Heart left ventricle (tissue), 16 donors: ENCODE results near the gene KIRREL3. TPM values are rescaled to one million over a fixed set of nuclear protein-coding genes. Genes with fewer than 3 reads are reported as not detected.
A peak's percentile ranks its signal among the peaks of the same experiment; 100 is the strongest.

ENCODE experiments used
- ATAC-seq, 4 donors: fragments of 200-7000 bp; cut with Tn5 transposase; one replicate each; pipeline ENCODE4 v1.9.1; 2020 to 2022; ENCODE audit warnings: moderate library complexity in 4 of 4, mild to moderate bottlenecking in 3 of 4, moderate number of reproducible peaks in 1 of 4
- DNase-seq, 5 donors: peaks; one replicate each; pipeline ENCODE4 v3.0.0-alpha.2; 2020
- H3K27ac ChIP-seq, 12 donors: fragments of 200-600 bp; sonication (generic) in 4 of 12; one replicate each; pipeline versions ENCODE4 v1.5.0 to v1.8.0; 2016 to 2022; ENCODE audit warnings: mild to moderate bottlenecking in 2 of 12
- H3K27me3 ChIP-seq, 9 donors: fragments of 200-600 bp; sonication (generic) in 2 of 9; one replicate each; pipeline versions ENCODE4 v1.5.1 to v1.8.0; 2016 to 2022; ENCODE audit warnings: mild to moderate bottlenecking in 3 of 9
- H3K36me3 ChIP-seq, 9 donors: fragments of 200-600 bp; sonication (generic) in 2 of 9; one replicate each; pipeline versions ENCODE4 v1.5.0 to v1.8.0; 2018 to 2022; ENCODE audit warnings: mild to moderate bottlenecking in 2 of 9
- H3K4me1 ChIP-seq, 12 donors: fragments of 200-600 bp; sonication (generic) in 4 of 12; one replicate each; pipeline versions ENCODE4 v1.5.0 to v1.8.0; 2016 to 2022; ENCODE audit warnings: mild to moderate bottlenecking in 3 of 12
- H3K4me3 ChIP-seq, 12 donors: fragments of 200-600 bp; sonication (generic) in 4 of 12; one replicate each; pipeline versions ENCODE4 v1.5.0 to v1.8.0; 2017 to 2022; ENCODE audit warnings: mild to moderate bottlenecking in 9 of 12, moderate library complexity in 4 of 12
- H3K9me3 ChIP-seq, 12 donors: fragments of 200-600 bp; sonication (generic) in 4 of 12; one replicate each; pipeline versions ENCODE4 v1.5.0 to v1.8.0; 2016 to 2022; ENCODE audit warnings: mild to moderate bottlenecking in 1 of 12
- CTCF ChIP-seq, 12 donors: fragments of 200-600 bp; sonication (generic) in 4 of 12; IDR thresholded peaks; one replicate each; pipeline versions ENCODE4 v1.5.0 to v1.8.0; 2018 to 2022; ENCODE audit warnings: antibody characterized with exemption in 12 of 12, mild to moderate bottlenecking in 5 of 12
- POLR2A ChIP-seq, 2 donors: fragments of 450-650 bp; IDR thresholded peaks; one replicate each; pipeline ENCODE4 v1.6.1; 2017; ENCODE audit warnings: antibody characterized with exemption in 2 of 2, mild to moderate bottlenecking in 2 of 2, moderate library complexity in 2 of 2
- WGBS, 4 donors: extraction: QIAGEN DNeasy Blood & Tissue Kit in 2 of 4; methylation state at CpG; one replicate each; pipeline versions ENCODE4 v1.1.5 to v1.1.7; 2013 to 2018; 5-methylcytosine and 5-hydroxymethylcytosine counted together
- intact Hi-C, 10 donors: fragments of 100-400 bp; cut with DNase I; formaldehyde crosslinking; loops; one replicate each; pipeline versions ENCODE4 v1.11.1 to v1.14.2; 2022
- polyA plus RNA-seq, 2 donors: library from polyadenylated mRNA; stranded (reverse); fragments of 200-250 nt; gene quantifications; one replicate each; pipeline ENCODE4 v1.2.3, GENCODE V29; 2013
- total RNA-seq, 9 donors: library from RNA; depleted of rRNA in 2 of 9; stranded (reverse); fragments of >200 nt in 2 of 9; fragmentation: NEBNext Ultra II Directional in 3 of 9; extraction: Animal tissue kit (Norgen Biotek cat#: 25700) in 3 of 9; gene quantifications; one replicate each; pipeline versions ENCODE4 v1.1.0 to v1.2.4, GENCODE V29; 2016 to 2023
- donor health status: ischemic (EF 13 %, LVEDD 7.1; RV severe dilation, severe dysfunction).
- donor health status: healthy with polysubstance abuse.
- donor health status: DM: no; HTN: yes; CAD: no.
- donor health status: DM: no; HTN: no; CAD: no.
- donor health status: ischemic (EF 25% LVEDD 6.9; RV normal size, moderate dysfunction).
- donor health status: ischemic (EF 25% LVEDD 5.7; RV mildly dilated, moderate dysfunction).
- donor health status: healthy.
- donor health status: DM: yes; HTN: yes; CAD: no.
- donor health status: ischemic (EF 35%, LVEDD 5.7; RV mildly dilated, moderate dysfunction).
- donor health status: nonischemic (EF 11% LVEDD 7.7; RV severe dilation, severe dysfunction).
- donor health status: DM: yes; HTN: yes; CAD: no.
- donor health status: PGD.
- donor health status: ischemic (EF 29% LVEDD 5.4; RV normal size, mild dysfunction).
- donor health status: nonischemic (EF 23%, LVEDD 6.1; RV moderate dilation, normal function).

KIRREL3 gene
- total and polyA plus RNA-seq, 11 donors = 0.08 to 1.3 (median 0.27) TPM

GRCh38 chr11:126886085-126886484 lies 114.5 kb downstream of the KIRREL3 start:
- Histone ChIP-seq H3K9me3 (no peaks in the 10 kb centered on the region), H3K36me3 (no peaks in the 10 kb centered on the region), H3K4me3 (no peak overlapping the region), H3K27me3 (no peaks in the 10 kb centered on the region), H3K27ac (no peak overlapping the region), H3K4me1 (no peaks in the 10 kb centered on the region)
- ATAC-seq (peak in 1 of 4 donors; percentile 51), DNase-seq (no peak)
- no peak for TF ChIP-seq CTCF (IDR thresholded peaks at IDR 0.05)
- no peak for TF ChIP-seq POLR2A (IDR thresholded peaks at IDR 0.05)
- intact Hi-C loops = no loop called here
- 53 to 58% (median 55%) methylated on average over 3 of the region's 3 CpGs for WGBS, 4 donors

GRCh38 chr11:126884594-126884993 lies 116.0 kb downstream of the KIRREL3 start:
- intact Hi-C loops = no loop called here
- no peak overlapping the region for H3K4me3 ChIP-seq
- TF ChIP-seq CTCF (IDR thresholded peaks at IDR 0.05) = no peak
- no peak for TF ChIP-seq POLR2A (IDR thresholded peaks at IDR 0.05)
- no peaks in the 10 kb centered on the region for H3K9me3 ChIP-seq
- 66 to 75% (median 68%) methylated on average over 5 of the region's 5 CpGs for WGBS, 4 donors
- no peaks in the 10 kb centered on the region for H3K4me1 ChIP-seq
- H3K36me3 ChIP-seq = no peaks in the 10 kb centered on the region
- no peak for DNase-seq
- H3K27me3 ChIP-seq = no peaks in the 10 kb centered on the region
- ATAC-seq = no peak
- no peak overlapping the region for H3K27ac ChIP-seq

GRCh38 chr11:126884192-126884591 lies 116.4 kb downstream of the KIRREL3 start:
- H3K4me3 ChIP-seq = no peak overlapping the region
- no peaks in the 10 kb centered on the region for H3K27me3 ChIP-seq
- no peaks in the 10 kb centered on the region for H3K36me3 ChIP-seq
- intact Hi-C loops = no loop called here
- WGBS, 4 donors = 65 to 80% (median 69%) methylated on average over 4 of the region's 4 CpGs
- no peak overlapping the region for H3K27ac ChIP-seq
- no peaks in the 10 kb centered on the region for H3K9me3 ChIP-seq
- ATAC-seq (no peak), DNase-seq (no peak)
- H3K4me1 ChIP-seq = no peaks in the 10 kb centered on the region
- TF ChIP-seq CTCF (IDR thresholded peaks at IDR 0.05) (no peak), POLR2A (IDR thresholded peaks at IDR 0.05) (no peak)

GRCh38 chr11:126880872-126881271 lies 119.7 kb downstream of the KIRREL3 start:
- WGBS, 4 donors = 55 to 66% (median 64%) methylated on average over 5 of the region's 5 CpGs

More at GRCh38 chr11:126880872-126881271, 119.7 kb downstream of the KIRREL3 start:
- H3K27me3 ChIP-seq = peaks cover 0 to 8% (median 0%) of the 10 kb centered on the region in 9 donors
- H3K36me3 ChIP-seq = no peaks in the 10 kb centered on the region
- no peak overlapping the region for H3K27ac ChIP-seq
- no peak overlapping the region for H3K4me3 ChIP-seq
- DNase-seq (no peak), ATAC-seq (no peak)
- intact Hi-C loops = no loop called here
- no peaks in the 10 kb centered on the region for H3K9me3 ChIP-seq
- H3K4me1 ChIP-seq = no peaks in the 10 kb centered on the region
- TF ChIP-seq POLR2A (IDR thresholded peaks at IDR 0.05) (no peak), CTCF (IDR thresholded peaks at IDR 0.05) (no peak)
